GM10266 (cell line): Measurements from ENCODE around the gene CC2D1B.

Experiments
- DNase-seq: peaks from one replicate; pipeline ENCODE4 v3.0.0; 2012; ENCODE audit errors: extremely low spot score
- TF ChIP-seq, protein P1 (sequence below): IDR thresholded peaks from 2 replicates; pipeline ENCODE4 v1.5.1; 2012; ENCODE audit warnings: mild to moderate bottlenecking, low read depth; ENCODE audit not compliant: control insufficient read depth, insufficient read depth; ENCODE audit errors: missing control alignments

CC2D1B gene

DNA sequence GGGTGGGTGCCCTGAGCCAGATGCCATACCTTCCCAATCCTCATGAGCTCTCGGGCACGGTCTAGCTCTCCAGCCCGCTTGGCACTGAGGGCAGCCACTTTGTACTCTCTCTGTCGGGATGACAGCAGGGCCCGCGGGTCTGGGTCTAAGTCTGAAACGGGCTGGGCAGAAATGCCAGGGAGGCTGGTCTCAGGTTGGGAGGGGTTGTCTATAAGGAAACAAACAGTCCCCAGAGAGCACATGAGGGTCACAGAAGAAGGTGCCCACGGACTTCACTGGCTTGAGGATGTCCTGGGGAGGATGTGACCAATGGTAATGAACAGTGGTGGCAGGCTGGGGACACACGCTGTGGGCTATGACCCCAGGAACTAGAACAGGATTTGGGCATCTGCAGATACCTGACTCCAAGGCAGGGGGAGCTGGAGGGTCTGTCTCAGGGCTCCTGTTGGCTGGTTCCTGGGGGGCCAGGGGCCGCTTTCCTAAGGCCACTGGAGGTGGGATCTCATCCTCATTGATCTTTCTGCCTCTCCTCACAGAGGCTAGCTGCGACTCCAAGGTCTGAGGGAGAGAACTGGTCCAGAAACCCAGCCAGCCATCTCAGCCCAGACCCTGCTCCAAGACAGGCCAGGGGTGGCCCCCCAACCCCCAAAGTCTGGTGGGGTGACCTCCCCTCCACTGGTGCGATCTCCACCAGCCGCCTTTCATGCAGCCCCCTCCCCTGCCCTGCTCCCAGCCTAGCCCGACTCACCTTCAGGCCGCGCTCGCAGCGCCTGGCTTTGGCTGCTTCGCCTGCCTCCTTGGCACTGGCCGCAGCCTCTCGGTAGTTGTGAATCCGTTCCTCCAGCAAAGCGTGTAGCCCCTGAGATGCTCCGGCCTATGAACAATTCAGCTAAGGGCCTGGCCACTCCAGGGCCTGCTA is 6.1 kb downstream of the CC2D1B start:
- TF ChIP-seq, protein P1, sequence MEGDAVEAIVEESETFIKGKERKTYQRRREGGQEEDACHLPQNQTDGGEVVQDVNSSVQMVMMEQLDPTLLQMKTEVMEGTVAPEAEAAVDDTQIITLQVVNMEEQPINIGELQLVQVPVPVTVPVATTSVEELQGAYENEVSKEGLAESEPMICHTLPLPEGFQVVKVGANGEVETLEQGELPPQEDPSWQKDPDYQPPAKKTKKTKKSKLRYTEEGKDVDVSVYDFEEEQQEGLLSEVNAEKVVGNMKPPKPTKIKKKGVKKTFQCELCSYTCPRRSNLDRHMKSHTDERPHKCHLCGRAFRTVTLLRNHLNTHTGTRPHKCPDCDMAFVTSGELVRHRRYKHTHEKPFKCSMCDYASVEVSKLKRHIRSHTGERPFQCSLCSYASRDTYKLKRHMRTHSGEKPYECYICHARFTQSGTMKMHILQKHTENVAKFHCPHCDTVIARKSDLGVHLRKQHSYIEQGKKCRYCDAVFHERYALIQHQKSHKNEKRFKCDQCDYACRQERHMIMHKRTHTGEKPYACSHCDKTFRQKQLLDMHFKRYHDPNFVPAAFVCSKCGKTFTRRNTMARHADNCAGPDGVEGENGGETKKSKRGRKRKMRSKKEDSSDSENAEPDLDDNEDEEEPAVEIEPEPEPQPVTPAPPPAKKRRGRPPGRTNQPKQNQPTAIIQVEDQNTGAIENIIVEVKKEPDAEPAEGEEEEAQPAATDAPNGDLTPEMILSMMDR: no peak
- DNase-seq: no peak

DNA sequence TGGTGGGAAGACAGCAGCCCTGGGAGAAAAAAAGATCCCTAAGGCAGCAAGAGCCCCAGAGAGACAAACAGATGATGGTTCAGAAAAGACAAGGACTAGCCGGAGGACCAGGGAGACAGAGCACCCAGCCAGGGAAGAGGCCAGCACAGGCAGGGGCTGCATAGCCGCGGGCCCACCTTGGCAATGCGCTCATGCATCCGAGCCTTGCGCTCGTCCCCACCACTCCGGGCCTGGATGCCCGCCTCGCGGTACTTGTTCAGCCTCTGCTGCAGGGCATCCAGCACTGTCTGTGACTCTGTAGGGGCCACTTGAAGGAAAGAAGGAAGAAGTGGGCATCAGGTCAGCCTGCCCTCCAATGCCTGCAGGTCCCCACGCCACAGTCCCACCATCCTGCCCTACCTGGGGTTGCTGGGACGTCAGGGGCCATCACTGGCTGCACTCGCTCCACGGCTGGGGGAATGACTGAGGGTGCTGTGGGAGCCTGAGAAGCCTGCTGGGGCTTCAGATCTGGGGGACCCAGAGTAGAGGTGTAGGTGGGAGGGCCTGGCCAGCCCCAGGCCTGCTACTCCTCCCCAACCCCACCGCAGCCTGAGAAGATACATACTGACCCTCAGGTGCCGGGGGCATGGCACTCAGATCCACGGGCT is 7.0 kb downstream of the CC2D1B start:
- TF ChIP-seq, protein P1: no peak
- DNase-seq: no peak

DNA sequence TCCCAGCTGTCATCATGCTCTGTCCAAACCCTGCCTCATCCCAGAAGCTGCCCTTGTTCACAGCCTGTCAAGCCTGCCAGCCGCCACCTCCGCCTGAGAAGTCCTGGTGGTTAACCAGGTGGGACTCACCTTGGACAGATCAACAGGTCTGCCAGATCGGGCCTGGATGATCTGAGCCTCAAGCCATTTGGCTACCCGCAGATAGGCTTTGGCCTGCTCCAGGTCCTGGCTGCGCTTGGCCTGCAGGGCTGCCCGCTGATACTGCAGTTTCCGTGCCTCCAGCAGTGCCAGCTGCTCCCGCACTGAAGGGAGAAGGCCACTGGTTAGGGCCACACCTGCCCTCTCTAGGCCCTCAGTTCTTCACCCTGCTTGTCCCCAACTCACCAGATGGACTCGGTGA is 8.6 kb downstream of the CC2D1B start:
- TF ChIP-seq, protein P1: no peak
- no peak for DNase-seq

DNA sequence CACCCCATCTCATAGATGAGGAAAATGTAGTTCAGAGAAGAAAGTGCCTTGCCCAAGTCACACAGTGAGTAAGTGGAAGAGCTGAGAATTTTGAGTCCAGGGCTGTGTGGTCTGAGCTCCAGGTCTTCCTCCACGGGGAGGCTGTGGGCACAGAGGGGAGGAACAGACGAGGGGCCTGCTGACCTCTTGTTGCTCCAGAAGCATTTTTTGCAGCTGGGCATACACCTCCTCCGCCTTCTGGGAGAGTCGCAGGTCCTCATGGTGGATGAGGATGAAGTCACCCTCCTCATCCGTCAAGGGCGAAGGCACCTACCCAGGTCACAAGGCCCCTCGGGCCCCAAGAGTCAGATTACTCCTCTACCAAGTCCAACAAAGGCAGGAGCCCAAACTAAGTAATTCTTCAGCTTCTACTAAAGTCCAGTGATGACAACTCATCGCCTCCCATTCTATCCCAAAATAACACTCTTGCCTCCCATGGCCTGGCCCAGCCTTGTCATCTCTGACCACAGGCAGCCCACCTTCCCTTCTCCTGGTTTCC is 9.1 kb downstream of the CC2D1B start:
- no peak for DNase-seq
- TF ChIP-seq, protein P1: no peak

DNA sequence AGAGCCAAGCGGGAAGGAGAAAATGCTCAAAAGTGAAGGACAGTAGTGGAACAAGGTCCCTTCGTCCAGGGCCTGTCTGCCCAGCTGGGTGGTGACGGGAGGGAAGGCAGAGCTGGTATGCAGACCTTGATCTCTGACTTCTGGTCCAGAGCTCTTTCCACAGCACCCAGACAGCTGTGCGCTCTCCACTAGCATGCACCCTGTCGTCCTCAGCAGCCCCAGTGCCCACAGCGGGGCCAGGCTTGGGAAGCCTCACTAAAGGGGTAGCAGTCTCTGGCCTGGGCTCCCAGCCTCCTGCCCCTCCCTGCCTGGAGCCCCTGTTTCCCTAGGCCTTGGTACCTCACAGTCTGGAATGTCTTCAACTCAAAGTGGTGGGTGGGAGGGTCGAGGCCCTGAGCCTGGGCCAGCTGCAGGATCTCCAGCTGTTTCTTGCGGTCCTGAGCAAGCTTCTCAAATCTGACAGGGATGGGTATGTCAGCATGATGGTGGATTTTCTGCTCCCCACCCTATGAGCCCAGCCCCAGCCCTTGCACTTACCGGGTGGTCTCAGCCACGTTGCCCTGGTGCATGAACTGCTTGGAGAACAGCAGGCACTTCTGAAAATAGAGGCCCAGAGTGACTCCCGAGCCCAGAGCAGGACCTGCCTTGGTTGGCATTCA is 10.0 kb downstream of the CC2D1B start:
- TF ChIP-seq, protein P1: no peak
- DNase-seq: no peak

DNA sequence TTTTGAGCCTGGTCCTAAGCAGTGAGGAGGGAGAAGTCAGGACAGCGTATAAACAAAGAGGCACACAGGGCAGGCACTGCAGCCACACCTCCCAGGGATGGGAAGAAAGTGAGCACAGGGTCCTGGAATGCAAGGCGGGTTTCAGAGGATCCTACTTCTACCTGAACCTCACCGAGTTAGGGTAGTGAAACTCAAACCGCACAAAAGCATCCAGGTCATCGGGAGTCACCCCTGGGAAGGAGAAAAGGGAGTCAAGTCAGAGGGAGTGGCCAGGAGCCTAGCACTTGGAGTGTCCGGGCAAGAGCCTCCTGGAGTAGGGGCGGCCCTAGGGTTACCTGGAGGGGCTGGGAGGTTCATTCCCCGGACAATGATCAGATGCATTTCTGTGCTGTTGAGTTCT is 10.6 kb downstream of the CC2D1B start:
- TF ChIP-seq, protein P1: no peak
- DNase-seq: no peak

DNA sequence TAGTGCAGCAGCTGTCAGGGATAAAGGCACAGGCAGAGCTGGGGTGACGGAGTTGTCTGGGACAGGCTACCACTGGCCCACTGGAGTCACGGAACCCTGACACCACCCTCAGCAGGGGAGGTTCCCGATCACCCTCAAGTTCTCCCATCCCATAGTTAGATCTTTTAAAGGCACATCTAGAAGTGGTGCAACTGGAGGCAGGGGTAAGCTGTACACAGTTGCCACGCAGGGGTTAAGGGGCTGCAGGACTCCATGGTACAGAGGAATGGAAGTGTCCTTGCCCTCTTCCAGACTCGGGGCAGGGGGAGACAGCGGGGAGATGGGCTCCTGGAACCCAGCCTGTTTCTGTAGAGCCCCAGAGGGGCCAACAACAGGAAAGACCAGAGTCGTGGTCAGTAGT is 13.3 kb downstream of the CC2D1B start:
- TF ChIP-seq, protein P1: no peak
- DNase-seq: no peak
